ENCODE data around the gene ANKRD33B. TPM values are rescaled to one million over a fixed set of nuclear protein-coding genes. Genes with fewer than 3 reads are reported as not detected.

The ANKRD33B gene
- polyA plus RNA-seq, 1 donor (not counting 4 experiments of a cell fraction or from before 2014, with no cell fraction given) = 1.9 TPM

DNA sequence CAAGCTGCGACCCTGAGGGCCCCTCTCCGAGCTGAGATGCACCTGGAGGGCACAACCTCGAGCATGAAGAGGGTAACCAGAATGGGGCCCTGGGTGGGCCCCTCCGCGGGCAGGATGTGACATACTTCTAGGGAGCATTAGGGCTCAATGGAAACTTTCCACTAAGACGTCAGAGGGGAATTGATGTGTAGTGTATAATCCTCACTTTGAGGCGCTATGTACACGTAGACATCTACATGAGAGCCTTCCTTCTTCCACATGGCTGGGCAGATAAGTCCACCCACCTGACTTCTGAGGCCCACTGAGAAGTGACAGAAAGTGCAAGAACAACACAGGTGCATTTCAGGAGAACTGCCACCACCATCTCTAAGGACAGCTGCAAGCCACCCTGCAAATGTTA lies 136.1 kb downstream of the ANKRD33B start:
- Histone ChIP-seq H3K9me3 (ENCODE audit: control insufficient read depth, low read depth, low read length) (no peaks in the 10 kb centered on the region), H3K36me3 (ENCODE audit: control insufficient read depth in 2 of 2, extremely low read depth in 1 of 2, insufficient read depth in 2 of 2, low read length in 2 of 2) (no peaks in the 10 kb centered on the region), H3K9ac (ENCODE audit: control insufficient read depth, extremely low read depth, insufficient read depth, low read length) (no peak overlapping the region), H3K4me1 (ENCODE audit: control insufficient read depth, extremely low read depth, insufficient read depth, low read length) (peaks cover 38% of the 10 kb centered on the region), H3K27me3 (ENCODE audit: control insufficient read depth, extremely low read depth, insufficient read depth, low read length) (no peaks in the 10 kb centered on the region), H2AFZ (ENCODE audit: control insufficient read depth, low read length) (no peak overlapping the region), H3K4me3 (ENCODE audit: control insufficient read depth in 2 of 3, extremely low read depth in 1 of 3, insufficient read depth in 2 of 3, low read depth in 1 of 3, low read length in 3 of 3) (no peak overlapping the region), H3K9me1 (ENCODE audit: control insufficient read depth, extremely low read depth, insufficient read depth, low read length) (no peaks in the 10 kb centered on the region), H3K27ac (ENCODE audit: control insufficient read depth, insufficient read depth, low read length) (no peak overlapping the region), H3K4me2 (ENCODE audit: control insufficient read depth, extremely low read depth, insufficient read depth, low read depth, low read length) (no peak overlapping the region), H4K20me1 (ENCODE audit: control insufficient read depth, extremely low read depth, insufficient read depth, low read length) (no peaks in the 10 kb centered on the region), H3K79me2 (ENCODE audit: control insufficient read depth, insufficient read depth, low read length) (peaks cover 2% of the 10 kb centered on the region)
- DNase-seq (ENCODE audit: low read depth, low spot score) (no peak), FAIRE-seq (no peak)
- dilution Hi-C loops (cut with MboI; ENCODE audit: extremely low pct_ligation_motif_present, low sequenced_read_pairs) = no loop called here
- TF ChIP-seq CTCF (optimal IDR thresholded peaks at IDR 0.05 in 1 of 3, IDR thresholded peaks at IDR 0.05 in 1 of 3, conservative IDR thresholded peaks at IDR 0.05 in 1 of 3; ENCODE audit: extremely low read depth in 1 of 3, insufficient read depth in 2 of 3, low read length in 3 of 3) = no peak
- TF ChIP-seq EZH2 (IDR thresholded peaks at IDR 0.05; ENCODE audit: low read length) = no peak

- H4K20me1 ChIP-seq (ENCODE audit: control insufficient read depth, extremely low read depth, insufficient read depth, low read length) = no peaks in the 10 kb centered on the region
- peaks cover 2% of the 10 kb centered on the region for H3K79me2 ChIP-seq (ENCODE audit: control insufficient read depth, insufficient read depth, low read length)
- peaks cover 40% of the 10 kb centered on the region for H3K4me1 ChIP-seq (ENCODE audit: control insufficient read depth, extremely low read depth, insufficient read depth, low read length)
- H3K4me2 ChIP-seq (ENCODE audit: control insufficient read depth, extremely low read depth, insufficient read depth, low read depth, low read length) = no peak overlapping the region
- DNase-seq (ENCODE audit: low read depth, low spot score) (no peak), FAIRE-seq (no peak)
- H3K27me3 ChIP-seq (ENCODE audit: control insufficient read depth, extremely low read depth, insufficient read depth, low read length) = no peaks in the 10 kb centered on the region
- no peak overlapping the region for H3K4me3 ChIP-seq (ENCODE audit: control insufficient read depth in 2 of 3, extremely low read depth in 1 of 3, insufficient read depth in 2 of 3, low read depth in 1 of 3, low read length in 3 of 3)
- H3K27ac ChIP-seq (ENCODE audit: control insufficient read depth, insufficient read depth, low read length) = no peak overlapping the region
- TF ChIP-seq CTCF (optimal IDR thresholded peaks at IDR 0.05 in 1 of 3, IDR thresholded peaks at IDR 0.05 in 1 of 3, conservative IDR thresholded peaks at IDR 0.05 in 1 of 3; ENCODE audit: extremely low read depth in 1 of 3, insufficient read depth in 2 of 3, low read length in 3 of 3) = no peak
- TF ChIP-seq EZH2 (IDR thresholded peaks at IDR 0.05; ENCODE audit: low read length) = no peak
- no peak overlapping the region for H3K9ac ChIP-seq (ENCODE audit: control insufficient read depth, extremely low read depth, insufficient read depth, low read length)
- no peaks in the 10 kb centered on the region for H3K9me1 ChIP-seq (ENCODE audit: control insufficient read depth, extremely low read depth, insufficient read depth, low read length)
- H3K36me3 ChIP-seq (ENCODE audit: control insufficient read depth in 2 of 2, extremely low read depth in 1 of 2, insufficient read depth in 2 of 2, low read length in 2 of 2) = no peaks in the 10 kb centered on the region
- H3K9me3 ChIP-seq (ENCODE audit: control insufficient read depth, low read depth, low read length) = no peaks in the 10 kb centered on the region
- dilution Hi-C loops (cut with MboI; ENCODE audit: extremely low pct_ligation_motif_present, low sequenced_read_pairs) = no loop called here
- H2AFZ ChIP-seq (ENCODE audit: control insufficient read depth, low read length) = no peak overlapping the region
Measured at GRCh38 chr5:10700516-10700915, 136.6 kb downstream of the ANKRD33B start.

All from keratinocyte (primary cell).